Measurements from ENCODE around the gene NOXO1.

Gene NOXO1

DNA sequence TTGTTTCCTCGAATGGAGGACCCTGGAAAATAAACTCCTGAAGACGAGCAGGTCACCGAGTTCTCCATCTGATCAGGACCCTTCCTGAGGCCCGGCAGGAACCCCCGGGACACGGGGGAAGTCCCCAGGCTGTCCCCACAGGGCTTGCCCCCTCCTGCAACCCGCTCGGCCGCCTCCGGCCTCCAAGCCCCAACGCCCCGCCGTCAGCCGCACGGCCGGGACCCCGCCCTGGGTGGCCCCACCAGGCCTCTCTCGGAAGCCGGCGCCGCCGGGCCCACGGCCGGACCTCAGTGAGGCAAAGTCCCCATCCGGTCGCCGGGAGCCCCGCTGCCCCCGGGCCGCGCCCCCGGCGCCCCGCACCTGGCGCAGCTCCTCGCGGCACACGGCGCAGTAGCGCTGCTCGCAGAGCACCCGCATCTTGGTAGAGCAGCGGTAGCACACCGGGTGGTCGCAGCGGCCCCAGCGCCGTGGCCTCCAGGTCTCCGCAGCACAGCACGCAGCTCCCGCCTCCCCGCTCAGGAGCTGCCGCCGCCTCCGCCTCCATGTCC lies 28.0 kb upstream of the NOXO1 start:
- DNase-seq (ENCODE audit: low spot score) = no peak
- TF ChIP-seq CTCF (IDR thresholded peaks at IDR 0.05; ENCODE audit: extremely low read depth, missing control alignments) = no peak

GRCh38 chr16:2008631-2009163 lies 27.4 kb upstream of the NOXO1 start:
- peak; percentile 56 for DNase-seq (ENCODE audit: low spot score)

GRCh38 chr16:2008009-2008526 lies 26.8 kb upstream of the NOXO1 start:
- DNase-seq (ENCODE audit: low spot score) = no peak
- no peak for TF ChIP-seq CTCF (IDR thresholded peaks at IDR 0.05; ENCODE audit: extremely low read depth, missing control alignments)

More at GRCh38 chr16:2008631-2009163, 27.4 kb upstream of the NOXO1 start:
- no peak for TF ChIP-seq CTCF (IDR thresholded peaks at IDR 0.05; ENCODE audit: extremely low read depth, missing control alignments)

DNA sequence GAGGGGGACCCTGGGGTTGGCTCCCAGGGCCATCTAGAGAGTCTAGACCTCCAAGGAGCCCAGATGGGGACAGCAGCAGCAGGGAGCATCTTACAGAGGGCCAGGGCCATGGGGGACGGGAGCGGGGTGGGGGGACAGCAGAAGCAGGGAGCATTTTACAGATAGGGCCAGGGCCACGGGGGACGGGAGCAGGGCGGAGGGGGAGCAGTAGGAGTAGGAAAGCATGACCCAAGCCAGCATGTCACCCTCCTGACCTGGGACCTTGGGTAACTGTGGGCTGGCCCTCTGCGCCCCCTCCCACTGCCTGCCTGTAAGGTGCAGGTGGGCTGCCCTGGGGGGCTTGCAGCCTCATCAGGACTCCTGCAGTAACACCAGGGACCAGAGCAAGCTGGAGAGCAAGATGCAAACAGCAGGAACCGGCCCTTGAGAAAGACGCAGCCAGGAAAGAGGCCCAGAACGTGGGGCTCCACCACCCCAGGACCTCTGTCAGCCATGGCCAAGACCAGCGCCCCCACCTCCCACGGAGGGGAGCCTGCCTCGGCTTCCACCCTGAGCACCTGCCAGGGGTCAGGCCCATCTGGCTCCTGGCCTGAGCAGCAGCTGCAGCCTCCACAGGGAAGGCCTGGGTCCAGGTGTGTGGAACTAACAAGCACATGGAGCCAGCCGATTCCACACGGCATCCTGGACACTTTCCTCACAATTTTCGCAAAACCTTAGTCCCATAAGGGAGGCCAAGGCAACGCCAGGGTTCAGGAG lies 26.0 kb upstream of the NOXO1 start:
- no peak for DNase-seq (ENCODE audit: low spot score)
- TF ChIP-seq CTCF (IDR thresholded peaks at IDR 0.05; ENCODE audit: extremely low read depth, missing control alignments) = no peak

GRCh38 chr16:2006317-2006716 lies 25.0 kb upstream of the NOXO1 start:
- DNase-seq (ENCODE audit: low spot score) = no peak
- no peak for TF ChIP-seq CTCF (IDR thresholded peaks at IDR 0.05; ENCODE audit: extremely low read depth, missing control alignments)

- DNase-seq (ENCODE audit: low spot score) = no peak
- TF ChIP-seq CTCF (IDR thresholded peaks at IDR 0.05; ENCODE audit: extremely low read depth, missing control alignments) = no peak
Measured at GRCh38 chr16:2005646-2006045, 24.4 kb upstream of the NOXO1 start.

- no peak for DNase-seq (ENCODE audit: low spot score)
- TF ChIP-seq CTCF (IDR thresholded peaks at IDR 0.05; ENCODE audit: extremely low read depth, missing control alignments) = no peak
Measured at GRCh38 chr16:2004795-2005517, 23.7 kb upstream of the NOXO1 start.
